ENCODE results near the gene PAIP2.

The PAIP2 gene

DNA sequence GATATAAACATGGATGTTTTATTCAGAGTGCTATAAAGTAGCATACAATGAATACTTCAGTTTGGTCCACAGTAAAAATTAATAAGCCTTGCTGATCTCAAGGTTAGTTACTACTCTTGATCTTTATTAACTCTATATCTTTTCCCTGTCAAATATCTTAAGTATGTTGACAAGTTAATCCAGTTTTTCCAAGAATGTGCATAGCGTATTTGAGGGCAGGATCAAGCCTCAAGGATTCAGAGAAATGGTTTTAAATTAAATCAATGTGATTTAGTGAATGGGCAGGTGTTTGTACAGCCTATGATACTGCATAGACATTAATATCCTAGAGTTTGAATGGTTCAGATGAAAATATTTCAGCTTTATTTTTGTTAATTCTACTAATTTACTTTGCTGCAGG, 27.4 kb upstream of the PAIP2 start:
- H3K4me3 ChIP-seq (ENCODE audit: low read depth, low read length), result no peak overlapping the region
- in situ Hi-C loops (cut with HindIII; ENCODE audit: low sequenced_read_pairs), result no loop called here
- DNase-seq (ENCODE audit: low read depth), result no peak
- TF ChIP-seq, protein P1, sequence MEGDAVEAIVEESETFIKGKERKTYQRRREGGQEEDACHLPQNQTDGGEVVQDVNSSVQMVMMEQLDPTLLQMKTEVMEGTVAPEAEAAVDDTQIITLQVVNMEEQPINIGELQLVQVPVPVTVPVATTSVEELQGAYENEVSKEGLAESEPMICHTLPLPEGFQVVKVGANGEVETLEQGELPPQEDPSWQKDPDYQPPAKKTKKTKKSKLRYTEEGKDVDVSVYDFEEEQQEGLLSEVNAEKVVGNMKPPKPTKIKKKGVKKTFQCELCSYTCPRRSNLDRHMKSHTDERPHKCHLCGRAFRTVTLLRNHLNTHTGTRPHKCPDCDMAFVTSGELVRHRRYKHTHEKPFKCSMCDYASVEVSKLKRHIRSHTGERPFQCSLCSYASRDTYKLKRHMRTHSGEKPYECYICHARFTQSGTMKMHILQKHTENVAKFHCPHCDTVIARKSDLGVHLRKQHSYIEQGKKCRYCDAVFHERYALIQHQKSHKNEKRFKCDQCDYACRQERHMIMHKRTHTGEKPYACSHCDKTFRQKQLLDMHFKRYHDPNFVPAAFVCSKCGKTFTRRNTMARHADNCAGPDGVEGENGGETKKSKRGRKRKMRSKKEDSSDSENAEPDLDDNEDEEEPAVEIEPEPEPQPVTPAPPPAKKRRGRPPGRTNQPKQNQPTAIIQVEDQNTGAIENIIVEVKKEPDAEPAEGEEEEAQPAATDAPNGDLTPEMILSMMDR (IDR thresholded peaks at IDR 0.05; ENCODE audit: low read depth, low read length, missing control alignments), result no peak

DNA sequence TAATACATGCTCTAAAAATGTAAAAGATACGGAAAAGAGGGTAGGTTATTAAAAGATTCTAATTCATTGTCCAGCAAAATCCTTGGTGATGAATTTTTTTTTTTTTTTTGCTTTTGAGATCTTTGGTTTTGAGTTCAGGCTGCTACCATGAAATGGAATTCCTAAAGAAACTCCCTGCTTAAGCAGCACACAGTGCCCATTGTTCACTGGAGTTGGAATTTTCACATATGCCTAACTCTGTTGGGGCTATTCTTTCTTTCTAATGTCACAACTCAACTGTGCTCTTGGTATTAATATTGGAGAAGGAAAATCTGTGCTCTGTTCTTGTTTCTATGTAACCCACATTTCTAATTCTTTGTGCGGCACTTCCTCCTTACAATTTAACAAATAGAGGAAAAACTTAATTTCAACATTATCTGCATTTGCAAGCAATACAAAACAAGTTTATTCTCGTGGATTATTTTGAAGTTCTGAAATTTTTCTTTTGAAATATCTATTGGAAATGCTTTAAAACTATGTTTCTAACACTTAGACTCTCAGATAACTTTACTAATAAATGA, 26.5 kb upstream of the PAIP2 start:
- DNase-seq (ENCODE audit: low read depth), result no peak
- H3K4me3 ChIP-seq (ENCODE audit: low read depth, low read length), result no peak overlapping the region
- in situ Hi-C loops (cut with HindIII; ENCODE audit: low sequenced_read_pairs), result no loop called here
- TF ChIP-seq, protein P1 (IDR thresholded peaks at IDR 0.05; ENCODE audit: low read depth, low read length, missing control alignments), result no peak

DNA sequence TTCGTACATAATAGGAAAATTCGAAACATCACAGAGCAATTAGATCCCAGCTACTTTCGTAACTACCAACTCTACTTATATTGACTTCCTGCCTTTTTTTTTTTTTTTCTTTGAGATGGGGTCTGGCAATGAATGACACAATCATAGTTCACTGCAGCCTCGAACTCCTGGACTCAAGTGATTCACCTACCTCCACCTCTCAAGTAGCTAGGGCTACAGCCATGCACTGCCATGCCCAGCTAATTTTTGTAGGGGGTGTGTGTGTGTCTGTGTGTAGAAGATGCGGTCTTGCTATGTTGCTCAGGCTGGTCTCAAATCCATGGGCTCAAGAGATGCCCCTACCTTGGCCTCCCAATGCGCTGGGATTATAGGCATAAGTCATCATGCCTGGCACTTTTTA, 5.8 kb upstream of the PAIP2 start:
- DNase-seq (ENCODE audit: low read depth), result no peak
- no peak overlapping the region for H3K4me3 ChIP-seq (ENCODE audit: low read depth, low read length)
- TF ChIP-seq, protein P1 (IDR thresholded peaks at IDR 0.05; ENCODE audit: low read depth, low read length, missing control alignments), result no peak
- in situ Hi-C loops (cut with HindIII; ENCODE audit: low sequenced_read_pairs), result no loop called here

DNA sequence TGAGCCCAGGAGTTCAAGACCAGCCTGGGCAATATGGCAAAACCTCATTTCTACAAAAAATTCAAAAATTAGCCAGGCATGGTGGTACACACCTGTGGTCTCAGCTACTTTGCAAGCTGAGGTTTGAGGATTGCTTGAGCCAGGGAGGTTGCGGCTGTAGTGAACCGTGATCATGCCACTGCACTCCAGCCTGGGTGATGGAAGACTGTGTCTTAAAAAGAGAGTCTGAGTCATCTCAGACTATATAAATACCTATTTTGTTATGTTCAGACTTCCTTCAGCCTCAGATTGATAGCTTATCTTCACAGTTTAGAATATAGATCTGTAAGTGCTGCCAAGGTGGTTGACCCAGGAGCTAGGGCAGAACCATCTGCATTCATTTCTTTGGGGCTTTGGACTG, 1.6 kb upstream of the PAIP2 start:
- in situ Hi-C loops (cut with HindIII; ENCODE audit: low sequenced_read_pairs), result no loop called here
- H3K4me3 ChIP-seq (ENCODE audit: low read depth, low read length), result no peak overlapping the region
- DNase-seq (ENCODE audit: low read depth), result no peak
- TF ChIP-seq, protein P1 (IDR thresholded peaks at IDR 0.05; ENCODE audit: low read depth, low read length, missing control alignments), result no peak

DNA sequence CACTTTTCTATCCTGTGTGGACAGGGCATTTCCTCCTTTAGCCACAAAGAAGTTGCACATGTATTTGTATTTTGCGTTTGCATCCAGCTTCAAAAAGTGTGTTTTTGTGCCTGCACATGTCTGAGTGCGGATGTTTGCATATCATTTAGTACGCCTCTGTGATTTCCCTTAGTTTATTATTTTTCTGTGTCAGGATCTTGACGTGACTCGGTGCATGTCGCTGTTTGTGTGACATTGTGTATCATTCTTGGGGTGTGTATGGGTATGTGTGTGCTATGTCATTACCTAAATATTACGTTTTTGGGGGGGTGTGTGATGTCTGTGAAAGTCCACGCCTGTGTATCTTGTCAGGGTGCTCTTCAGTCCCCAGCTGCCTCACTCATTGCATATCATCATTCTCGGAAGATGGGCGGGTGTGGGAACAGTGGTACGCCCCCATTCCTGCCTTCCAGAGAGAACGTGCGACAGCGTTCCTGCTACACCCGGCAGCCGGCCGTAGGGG, 416 bp upstream of the PAIP2 start:
- DNase-seq (ENCODE audit: low read depth), result no peak
- H3K4me3 ChIP-seq (ENCODE audit: low read depth, low read length), result peak overlapping the region; percentile 100
- TF ChIP-seq, protein P1 (IDR thresholded peaks at IDR 0.05; ENCODE audit: low read depth, low read length, missing control alignments), result no peak
- in situ Hi-C loops (cut with HindIII; ENCODE audit: low sequenced_read_pairs), result no loop called here

DNA sequence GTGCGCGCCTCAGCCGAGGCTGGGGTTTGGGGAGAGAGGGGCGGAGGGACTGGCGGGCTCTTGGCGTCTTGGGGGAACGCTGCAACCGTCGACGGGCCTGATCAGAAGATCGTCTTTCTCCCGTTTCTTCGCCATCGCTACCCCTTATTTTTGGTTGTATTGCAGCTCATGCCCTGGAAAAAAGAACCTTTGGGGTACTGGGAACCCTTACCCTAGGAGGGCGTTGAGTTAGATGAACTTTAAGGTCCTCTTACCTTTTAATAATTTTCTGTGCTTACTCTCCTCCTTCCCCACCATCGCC, 719 bp downstream of the PAIP2 start:
- DNase-seq (ENCODE audit: low read depth), result no peak
- peak overlapping the region; percentile 100 for H3K4me3 ChIP-seq (ENCODE audit: low read depth, low read length)
- TF ChIP-seq, protein P1 (IDR thresholded peaks at IDR 0.05; ENCODE audit: low read depth, low read length, missing control alignments), result no peak
- in situ Hi-C loops (cut with HindIII; ENCODE audit: low sequenced_read_pairs), result no loop called here

DNA sequence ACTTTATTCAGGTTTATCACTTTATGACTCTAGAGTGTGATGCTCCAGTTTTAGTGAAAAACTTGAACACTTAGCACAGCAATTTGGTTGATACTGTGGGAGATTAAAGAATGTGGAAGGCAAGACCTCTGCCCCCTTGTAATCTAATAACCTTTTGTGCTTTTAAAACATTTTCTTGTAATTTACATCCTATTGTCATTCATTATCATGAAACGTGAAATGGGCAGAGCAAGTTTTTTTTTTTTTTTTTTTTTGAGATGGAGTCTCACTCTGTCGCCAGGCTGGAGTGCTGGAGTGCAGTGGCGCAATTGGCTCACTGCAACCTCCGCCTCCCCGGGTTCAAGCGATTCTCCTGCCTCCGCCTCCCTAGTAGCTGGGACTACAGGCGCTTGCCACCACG, 1.8 kb downstream of the PAIP2 start:
- TF ChIP-seq, protein P1 (IDR thresholded peaks at IDR 0.05; ENCODE audit: low read depth, low read length, missing control alignments), result no peak
- peak overlapping the region; percentile 100 for H3K4me3 ChIP-seq (ENCODE audit: low read depth, low read length)
- no peak for DNase-seq (ENCODE audit: low read depth)
- in situ Hi-C loops (cut with HindIII; ENCODE audit: low sequenced_read_pairs), result no loop called here
